Naive thymus-derived CD8-positive, alpha-beta T cell (primary cell): ENCODE measurements around the gene FOXL1. TPM values are rescaled to one million over a fixed set of nuclear protein-coding genes. Genes with fewer than 3 reads are reported as not detected.

Experiments used
- ATAC-seq, 2 donors: fragments of 150-1000 bp; cut with Tn5 transposase in 1 of 2; sonication (Bioruptor Pico), chemical (Tn5 transposase) in 1 of 2; 1 replicate in 1 of 2; 2 replicates in 1 of 2; pipeline ENCODE4 v1.10.0; 2021; ENCODE audit warnings: mild to moderate bottlenecking in 2 of 2, moderate library complexity in 2 of 2
- POLR2A ChIA-PET: fragments of 350-600 bp; sonication (Branson Sonifier 250); formaldehyde crosslinking; loops from one replicate; lab custom pipeline; 2021; ENCODE audit warnings: antibody characterized with exemption; lab: Charles Lee
- DNase-seq, 10 donors: peaks; one replicate each; pipeline versions ENCODE4 v3.0.0 to v3.0.0-alpha.2; 2020 to 2022
- H3K27ac Mint-ChIP-seq, 10 donors: one replicate each; pipeline ENCODE4 v1.8.0; 2020 to 2022; ENCODE audit warnings: mild to moderate bottlenecking in 10 of 10, mixed read lengths in 10 of 10, moderate library complexity in 4 of 10, inconsistent platforms in 1 of 10
- H3K27me3 Mint-ChIP-seq, 5 donors: one replicate each; pipeline ENCODE4 v1.8.0; 2021 to 2022; ENCODE audit warnings: mixed read lengths in 5 of 5
- H3K36me3 Mint-ChIP-seq, 3 donors: one replicate each; pipeline ENCODE4 v1.8.0; 2020 to 2022; ENCODE audit warnings: mixed read lengths in 3 of 3, mild to moderate bottlenecking in 2 of 3, inconsistent platforms in 1 of 3
- H3K4me1 Mint-ChIP-seq, 4 donors: one replicate each; pipeline ENCODE4 v1.8.0; 2021 to 2022; ENCODE audit warnings: mixed read lengths in 4 of 4
- H3K4me3 Mint-ChIP-seq, 10 donors: one replicate each; pipeline ENCODE4 v1.8.0; 2020 to 2022; ENCODE audit warnings: mild to moderate bottlenecking in 10 of 10, mixed read lengths in 10 of 10, moderate library complexity in 6 of 10, inconsistent platforms in 1 of 10
- H3K9me3 Mint-ChIP-seq, 9 donors: one replicate each; pipeline ENCODE4 v1.8.0; 2020 to 2022; ENCODE audit warnings: mixed read lengths in 9 of 9, mild to moderate bottlenecking in 3 of 9, inconsistent platforms in 1 of 9, moderate library complexity in 1 of 9
- polyA plus RNA-seq, 3 donors: library from polyadenylated mRNA; unstranded; fragments of 300-500 nt; fragmentation: Illumina TruSeq; gene quantifications; one replicate each; pipeline ENCODE4 v1.2.3, GENCODE V29; 2021
- total RNA-seq, 8 experiments: library from RNA in 2 of 8; stranded (reverse) in 2 of 8; gene quantifications; one replicate each; pipeline ENCODE4 v1.2.3 and lab custom pipeline; 2021 to 2026

FOXL1 gene
- total and polyA plus RNA-seq, 5 experiments from 2014 or later, result not detected

- POLR2A ChIA-PET, result no interaction called here
- DNase-seq (no peak), ATAC-seq (no peak)
- peaks cover 30 to 69% (median 50%) of the 10 kb centered on the region in 5 donors for H3K27me3 Mint-ChIP-seq
- H3K9me3 Mint-ChIP-seq, result no peaks in the 10 kb centered on the region
- H3K27ac Mint-ChIP-seq, result no peak overlapping the region
- peak overlapping the region in 6 of 10 donors; percentile 18 to 52 (median 34) for H3K4me3 Mint-ChIP-seq
- no peaks in the 10 kb centered on the region for H3K36me3 Mint-ChIP-seq
- peaks cover 7 to 28% (median 20%) of the 10 kb centered on the region in 4 donors for H3K4me1 Mint-ChIP-seq
Measured at GRCh38 chr16:86565644-86566511, 12.5 kb upstream of the FOXL1 start.

- Mint-ChIP-seq H3K27ac (no peak within 1 kb of the TSS), H3K27me3 (peaks cover 32 to 71% (median 54%) of the 10 kb centered on the region in 5 donors), H3K4me1 (peaks cover 7 to 28% (median 20%) of the 10 kb centered on the region in 4 donors), H3K9me3 (no peaks in the 10 kb centered on the region), H3K36me3 (no peaks in the 10 kb centered on the region), H3K4me3 (peak within 1 kb of the TSS; percentile 14 to 61 (median 42))
- peak in 7 of 10 donors; percentile 26 to 43 (median 29) for DNase-seq
- POLR2A ChIA-PET, result no interaction called here
- ATAC-seq, result peak; percentile 49 to 57
Measured at GRCh38 chr16:86566601-86566965, 11.8 kb upstream of the FOXL1 start, which contains the start of gene FOXC2. TSS of gene FOXC2 (plus strand) at chr16:86566829. CDS start at chr16:86567336, 507 bp downstream.

GRCh38 chr16:86566966-86567700, 11.2 kb upstream of the FOXL1 start:
- Mint-ChIP-seq H3K9me3 (no peaks in the 10 kb centered on the region), H3K27me3 (peaks cover 32 to 72% (median 52%) of the 10 kb centered on the region in 5 donors), H3K4me1 (peaks cover 7 to 28% (median 20%) of the 10 kb centered on the region in 4 donors), H3K36me3 (no peaks in the 10 kb centered on the region), H3K27ac (no peak overlapping the region), H3K4me3 (peak overlapping the region in 8 of 10 donors; percentile 12 to 61 (median 46))
- POLR2A ChIA-PET, result no interaction called here
- DNase-seq (no peak), ATAC-seq (peak in 1 of 2 donors; percentile 10)

- DNase-seq (no peak), ATAC-seq (no peak)
- POLR2A ChIA-PET, result no interaction called here
- no peaks in the 10 kb centered on the region for H3K9me3 Mint-ChIP-seq
- H3K4me1 Mint-ChIP-seq, result peaks cover 7 to 28% (median 20%) of the 10 kb centered on the region in 4 donors
- peaks cover 31 to 76% (median 52%) of the 10 kb centered on the region in 5 donors for H3K27me3 Mint-ChIP-seq
- no peak overlapping the region for H3K27ac Mint-ChIP-seq
- no peaks in the 10 kb centered on the region for H3K36me3 Mint-ChIP-seq
- H3K4me3 Mint-ChIP-seq, result peak overlapping the region in 7 of 10 donors; percentile 12 to 61 (median 48)
Measured at GRCh38 chr16:86567701-86568581, 10.4 kb upstream of the FOXL1 start.

GRCh38 chr16:86568677-86569623, 9.4 kb upstream of the FOXL1 start:
- H3K4me1 Mint-ChIP-seq, result peaks cover 4 to 21% (median 13%) of the 10 kb centered on the region in 4 donors
- POLR2A ChIA-PET, result no interaction called here
- H3K9me3 Mint-ChIP-seq, result no peaks in the 10 kb centered on the region
- peak overlapping the region in 6 of 10 donors; percentile 30 to 67 (median 42) for H3K4me3 Mint-ChIP-seq
- no peaks in the 10 kb centered on the region for H3K36me3 Mint-ChIP-seq
- peaks cover 30 to 80% (median 54%) of the 10 kb centered on the region in 5 donors for H3K27me3 Mint-ChIP-seq
- DNase-seq (no peak), ATAC-seq (no peak)
- H3K27ac Mint-ChIP-seq, result no peak overlapping the region

- no peak overlapping the region for H3K4me3 Mint-ChIP-seq
- POLR2A ChIA-PET, result no interaction called here
- H3K27me3 Mint-ChIP-seq, result peaks cover 27 to 78% (median 58%) of the 10 kb centered on the region in 5 donors
Measured at GRCh38 chr16:86569701-86570447, 8.5 kb upstream of the FOXL1 start.

GRCh38 chr16:86570558-86571529, 7.5 kb upstream of the FOXL1 start:
- Mint-ChIP-seq H3K4me3 (peak overlapping the region in 1 of 10 donors; percentile 2), H3K4me1 (peaks cover 0 to 12% (median 6%) of the 10 kb centered on the region in 4 donors), H3K9me3 (no peaks in the 10 kb centered on the region), H3K27me3 (peaks cover 23 to 78% (median 52%) of the 10 kb centered on the region in 5 donors), H3K36me3 (no peaks in the 10 kb centered on the region), H3K27ac (no peak overlapping the region)
- ATAC-seq (no peak), DNase-seq (no peak)
- POLR2A ChIA-PET, result no interaction called here

More at GRCh38 chr16:86569701-86570447, 8.5 kb upstream of the FOXL1 start:
- H3K36me3 Mint-ChIP-seq, result no peaks in the 10 kb centered on the region
- DNase-seq (no peak), ATAC-seq (no peak)
- no peak overlapping the region for H3K27ac Mint-ChIP-seq
- peaks cover 0 to 15% (median 6%) of the 10 kb centered on the region in 4 donors for H3K4me1 Mint-ChIP-seq
- H3K9me3 Mint-ChIP-seq, result no peaks in the 10 kb centered on the region

- POLR2A ChIA-PET, result no interaction called here
- H3K36me3 Mint-ChIP-seq, result no peaks in the 10 kb centered on the region
- H3K27me3 Mint-ChIP-seq, result peaks cover 26 to 80% (median 53%) of the 10 kb centered on the region in 5 donors
- H3K4me1 Mint-ChIP-seq, result peaks cover 2 to 13% (median 9%) of the 10 kb centered on the region in 4 donors
- no peak overlapping the region for H3K4me3 Mint-ChIP-seq
- no peak for DNase-seq
- no peak overlapping the region for H3K27ac Mint-ChIP-seq
- H3K9me3 Mint-ChIP-seq, result no peaks in the 10 kb centered on the region
- no peak for ATAC-seq
Measured at GRCh38 chr16:86571530-86571915, 6.8 kb upstream of the FOXL1 start.

GRCh38 chr16:86572041-86572521, 6.3 kb upstream of the FOXL1 start:
- POLR2A ChIA-PET, result no interaction called here
- Mint-ChIP-seq H3K9me3 (no peaks in the 10 kb centered on the region), H3K4me3 (no peak overlapping the region), H3K27me3 (peaks cover 29 to 84% (median 56%) of the 10 kb centered on the region in 5 donors), H3K36me3 (no peaks in the 10 kb centered on the region), H3K27ac (no peak overlapping the region), H3K4me1 (peaks cover 6 to 17% (median 12%) of the 10 kb centered on the region in 4 donors)
- ATAC-seq, result no peak
- no peak for DNase-seq

GRCh38 chr16:86572606-86573005, 5.7 kb upstream of the FOXL1 start:
- DNase-seq, result no peak
- Mint-ChIP-seq H3K27me3 (peaks cover 29 to 88% (median 62%) of the 10 kb centered on the region in 5 donors), H3K4me3 (no peak overlapping the region), H3K4me1 (peaks cover 6 to 16% (median 11%) of the 10 kb centered on the region in 4 donors), H3K36me3 (peaks cover 0 to 2% (median 0%) of the 10 kb centered on the region in 3 donors), H3K9me3 (no peaks in the 10 kb centered on the region), H3K27ac (no peak overlapping the region)
- POLR2A ChIA-PET, result no interaction called here
- ATAC-seq, result no peak
